ENCODE data around the gene ZNF426.
"Not testable (repeated sequence)": the region's sequence is repeated elsewhere in the genome, so short reads cannot be mapped to it uniquely, and the experiment has no call there.

Gene ZNF426

DNA sequence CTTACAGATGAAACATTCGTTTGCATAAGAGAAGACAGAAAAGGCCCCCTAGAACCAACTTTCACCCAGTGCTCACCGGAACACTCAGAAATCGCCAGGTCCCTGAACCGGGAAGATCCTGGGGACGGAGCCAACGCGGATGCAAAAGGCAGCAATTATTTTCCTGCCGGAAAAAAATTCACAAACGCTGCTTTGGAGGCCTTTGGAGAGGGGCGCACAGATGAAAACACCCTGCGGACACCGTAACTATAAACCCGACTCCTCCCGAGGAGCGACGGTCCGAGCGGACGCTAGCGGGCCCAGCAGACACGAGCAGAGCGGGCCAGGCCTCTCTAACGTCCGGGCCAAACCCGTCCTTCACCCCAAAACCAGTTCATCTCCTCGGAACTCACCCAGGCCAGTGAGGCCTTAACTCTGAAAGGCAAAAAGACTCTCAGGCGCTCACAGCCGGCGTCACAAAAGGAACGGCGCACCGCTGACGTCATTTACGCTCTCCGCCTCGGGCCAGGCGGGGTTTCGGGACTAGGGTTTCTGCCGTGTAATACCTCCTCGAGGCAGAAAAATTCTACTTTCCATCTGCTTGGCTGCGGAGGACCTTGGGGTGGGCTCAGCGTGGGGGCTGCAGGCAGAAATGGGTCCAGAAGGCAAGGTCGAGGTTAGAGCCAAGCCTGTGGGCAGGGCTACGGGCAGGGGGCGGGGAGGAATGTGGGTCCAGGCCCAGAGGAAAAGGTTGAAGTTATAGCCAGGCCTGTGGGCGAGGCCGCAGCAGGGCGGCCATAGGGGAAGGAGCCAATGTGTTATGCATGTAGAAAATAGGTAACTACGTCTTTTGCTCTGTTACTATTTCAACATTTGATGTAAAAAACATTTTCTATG lies at the start of gene ZNF426:
TSS of gene ZNF426 (minus strand) at position 463 of the 876 bp plus-strand sequence. CDS start 2,413 bp downstream, outside the sequence.
- peak; percentile 71 for DNase-seq (ENCODE audit: low read depth)

DNA sequence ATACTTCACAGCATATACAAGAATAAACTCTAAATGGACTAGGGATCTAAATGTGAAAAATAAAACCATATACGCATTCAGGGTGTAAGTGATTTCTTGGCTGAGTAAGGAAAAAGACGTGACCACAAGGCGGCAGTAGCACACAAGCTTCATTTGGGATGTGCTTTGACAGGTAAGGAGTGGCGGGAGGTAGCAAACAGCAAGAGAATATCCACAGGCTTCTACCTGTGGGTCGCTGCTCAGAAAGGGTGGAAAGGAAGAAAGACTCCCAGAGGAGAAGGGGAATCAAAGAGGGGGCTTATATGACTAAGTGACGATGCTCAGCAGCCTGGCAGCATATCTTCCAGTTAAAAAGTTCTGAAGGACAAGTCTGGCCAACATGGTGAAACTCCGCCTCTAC lies 48.3 kb upstream of the ZNF426 start:
- peak; percentile 66 for DNase-seq (ENCODE audit: low read depth)

DNA sequence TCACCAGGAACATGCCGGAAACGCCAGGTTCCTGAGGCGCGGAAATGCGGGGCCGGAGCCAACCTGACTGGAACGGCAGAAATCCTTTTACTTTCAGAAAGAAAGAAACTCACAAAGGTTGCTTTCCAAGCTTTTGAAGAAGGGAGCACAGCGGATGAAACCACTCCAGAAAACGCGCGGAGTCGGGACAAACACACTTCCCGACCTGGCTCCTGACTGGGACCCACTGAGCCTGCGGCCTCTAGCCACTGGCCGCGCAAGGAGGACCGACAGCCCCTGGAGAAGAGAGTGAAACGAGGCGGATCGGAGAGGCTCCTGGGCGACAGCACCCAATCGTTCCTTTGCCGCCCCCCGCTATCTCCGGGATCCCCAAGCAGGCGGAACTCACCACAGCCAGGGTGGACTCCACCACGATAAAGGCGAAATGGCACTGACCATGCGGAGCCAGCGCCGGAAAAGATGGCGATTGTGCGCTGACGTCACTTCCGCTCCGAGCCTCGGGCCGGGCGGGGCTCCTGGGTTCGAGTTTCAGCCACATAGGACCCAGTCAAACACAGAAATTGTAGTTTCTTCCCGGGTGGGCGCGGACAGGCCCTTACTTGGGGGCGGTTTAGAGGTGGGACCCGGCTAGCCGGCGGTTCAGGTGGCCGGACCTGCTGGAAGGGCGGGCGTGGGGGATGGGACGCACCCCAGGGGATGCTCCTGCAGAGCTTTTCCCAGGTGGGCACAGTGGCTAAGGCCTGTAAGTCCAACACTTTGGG lies 45.8 kb upstream of the ZNF426 start, which contains the start of gene ZNF121:
TSS of gene ZNF121 (minus strand) at position 432 of the 761 bp plus-strand sequence. CDS start 16,407 bp downstream, outside the sequence.
- peak; percentile 70 for DNase-seq (ENCODE audit: low read depth)

DNA sequence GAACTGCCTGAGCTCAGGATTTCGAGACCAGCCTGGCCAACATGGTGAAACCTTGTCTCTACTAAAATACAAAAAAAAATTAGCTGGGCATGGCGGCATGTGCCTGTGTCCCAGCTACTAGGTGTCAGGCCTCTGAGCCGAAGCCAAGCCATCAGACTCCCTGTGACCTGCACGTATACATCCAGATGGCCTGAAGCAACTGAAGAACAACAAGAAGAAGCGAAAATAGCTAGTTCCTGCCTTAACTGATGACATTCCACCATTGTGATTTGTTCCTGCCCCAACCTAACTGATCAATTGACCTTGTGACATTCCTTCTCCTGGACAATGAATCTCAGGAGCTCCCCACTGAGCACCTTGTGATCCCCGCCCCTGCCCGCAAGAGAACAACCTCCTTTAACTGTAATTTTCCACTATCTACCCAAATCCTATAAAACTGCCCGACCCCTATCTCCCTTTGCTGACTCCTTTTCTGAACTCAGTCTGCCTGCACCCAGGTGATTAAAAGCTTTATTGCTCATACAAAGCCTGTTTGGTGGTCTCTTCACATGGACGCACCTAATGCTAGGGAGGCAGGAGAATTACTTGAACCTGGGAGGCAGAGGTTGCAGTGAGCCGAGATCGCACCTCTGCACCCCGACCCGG lies 43.8 kb upstream of the ZNF426 start:
- not testable (repeated sequence) for DNase-seq (ENCODE audit: low read depth)

- no peak for DNase-seq (ENCODE audit: low read depth)
These were observed 42.3 kb upstream of the ZNF426 start for GRCh38 chr19:9580728-9581127.

- no peak for DNase-seq (ENCODE audit: low read depth)
These were observed 31.8 kb upstream of the ZNF426 start for GRCh38 chr19:9570255-9570654.

GRCh38 chr19:9566729-9567128 lies 28.3 kb upstream of the ZNF426 start:
- no peak for DNase-seq (ENCODE audit: low read depth)

DNA sequence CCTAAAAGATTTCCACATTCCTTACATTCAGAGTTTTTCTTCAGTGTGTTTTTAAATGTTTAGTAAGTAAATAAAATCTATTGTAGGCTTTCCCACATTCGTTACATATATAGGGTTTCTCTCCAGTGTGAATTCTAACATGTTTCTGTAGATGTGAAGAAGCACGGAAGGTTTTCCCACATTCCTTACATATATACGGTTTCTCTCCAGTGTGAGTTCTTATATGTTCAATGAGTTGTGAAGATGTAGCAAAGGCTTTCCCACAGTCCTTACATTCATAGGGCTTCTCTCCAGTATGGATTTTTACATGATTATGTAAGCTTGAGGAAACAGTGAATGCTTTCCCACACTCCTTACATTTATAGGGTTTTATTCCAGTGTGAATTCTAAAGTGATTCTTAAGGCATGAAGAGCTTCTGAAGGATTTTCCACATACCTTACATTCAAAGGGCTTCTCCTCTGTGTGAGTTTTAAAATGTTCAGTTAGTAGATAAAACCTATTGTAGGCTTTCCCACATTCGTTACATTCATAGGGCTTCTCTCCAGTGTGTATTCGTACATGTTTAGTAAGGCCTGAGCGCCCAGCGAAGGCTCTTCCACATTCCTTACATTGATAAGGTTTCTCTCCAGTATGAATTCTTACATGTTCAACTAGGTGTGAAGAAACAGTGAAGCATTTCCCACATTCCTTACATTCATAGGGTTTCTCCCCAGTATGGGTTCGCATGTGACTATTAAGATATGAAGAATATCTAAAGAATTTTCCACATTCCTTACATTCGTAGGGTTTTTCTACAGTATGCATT lies 27.7 kb upstream of the ZNF426 start:
- DNase-seq (ENCODE audit: low read depth) = no peak

DNA sequence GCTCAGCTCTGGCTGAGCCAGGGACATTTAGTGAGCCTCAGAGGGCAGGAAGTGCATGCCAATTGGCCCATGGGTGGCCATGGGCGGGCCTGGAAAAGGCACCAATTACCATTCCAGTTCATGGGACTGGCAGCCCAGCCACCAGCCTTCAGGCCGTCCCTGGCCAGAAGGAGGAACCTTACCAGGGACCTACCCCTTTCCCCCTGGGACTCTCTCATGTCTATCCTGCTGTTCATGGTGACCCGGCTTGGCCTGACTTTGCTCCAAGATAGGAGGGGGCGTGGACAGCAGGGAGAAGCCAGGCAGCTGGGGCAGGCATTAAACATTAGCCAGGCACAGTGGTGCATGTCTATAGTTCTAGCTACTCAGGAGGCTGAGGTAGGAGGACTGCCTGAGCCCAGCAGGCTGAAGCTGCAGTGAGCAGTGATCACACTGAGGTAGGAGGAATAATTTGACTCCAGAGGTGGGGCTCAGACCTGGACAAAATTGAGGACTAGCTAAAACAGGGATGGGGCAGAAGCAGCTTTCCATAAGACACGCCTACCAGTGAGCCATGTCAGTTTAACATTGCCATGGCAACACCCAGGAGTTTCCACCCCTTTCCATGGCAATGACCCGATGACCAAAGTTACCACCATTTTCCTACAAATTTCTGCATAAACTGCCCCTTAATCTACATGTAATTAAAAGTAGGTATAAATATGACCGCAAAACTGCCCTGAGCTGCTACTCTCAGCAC lies 14.3 kb upstream of the ZNF426 start:
- no peak for DNase-seq (ENCODE audit: low read depth)

- DNase-seq (ENCODE audit: low read depth) = no peak
These were observed 9.4 kb upstream of the ZNF426 start for GRCh38 chr19:9547870-9548269.

DNA sequence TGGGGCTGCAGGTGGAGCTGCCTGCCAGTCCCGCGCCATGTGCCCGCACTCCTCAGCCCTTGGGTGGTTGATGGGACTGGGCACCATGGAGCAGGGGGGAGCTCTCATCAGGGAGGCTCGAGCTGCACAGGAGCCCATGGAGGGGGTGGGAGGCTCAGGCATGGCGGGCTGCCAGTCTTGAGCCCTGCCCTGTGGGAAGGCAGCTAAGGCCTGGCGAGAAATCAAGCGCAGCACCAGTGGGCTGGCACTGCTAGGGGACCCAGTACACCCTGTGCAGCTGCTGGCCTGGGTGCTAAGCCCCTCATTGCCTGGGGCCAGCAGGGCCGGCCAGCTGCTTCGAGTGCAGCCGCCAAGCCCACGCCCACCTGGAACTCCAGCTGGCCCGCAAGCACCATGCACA lies 2.8 kb upstream of the ZNF426 start:
- not testable (repeated sequence) for DNase-seq (ENCODE audit: low read depth)

GRCh38 chr19:9539921-9540320 lies 1.5 kb upstream of the ZNF426 start:
- DNase-seq (ENCODE audit: low read depth) = not testable (repeated sequence)

DNA sequence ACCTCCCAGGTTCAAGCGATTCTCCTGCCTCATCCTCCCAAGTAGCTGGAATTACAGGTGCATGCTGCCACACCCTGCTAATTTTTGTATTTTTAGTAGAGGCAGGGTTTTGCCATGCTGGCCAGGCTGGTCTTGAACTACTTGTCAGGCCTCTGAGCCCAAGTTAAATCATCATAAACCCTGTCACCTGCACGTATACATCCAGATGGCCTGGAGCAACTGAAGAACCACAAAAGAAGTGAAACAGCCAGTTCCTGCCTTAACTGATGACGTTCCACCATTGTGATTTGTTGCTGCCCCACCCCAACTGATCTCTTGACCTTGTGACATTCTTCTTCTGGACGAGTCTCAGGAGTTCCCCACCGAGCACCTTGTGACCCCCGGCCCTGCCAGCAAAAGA lies 756 bp upstream of the ZNF426 start:
- not testable (repeated sequence) for DNase-seq (ENCODE audit: low read depth)

DNA sequence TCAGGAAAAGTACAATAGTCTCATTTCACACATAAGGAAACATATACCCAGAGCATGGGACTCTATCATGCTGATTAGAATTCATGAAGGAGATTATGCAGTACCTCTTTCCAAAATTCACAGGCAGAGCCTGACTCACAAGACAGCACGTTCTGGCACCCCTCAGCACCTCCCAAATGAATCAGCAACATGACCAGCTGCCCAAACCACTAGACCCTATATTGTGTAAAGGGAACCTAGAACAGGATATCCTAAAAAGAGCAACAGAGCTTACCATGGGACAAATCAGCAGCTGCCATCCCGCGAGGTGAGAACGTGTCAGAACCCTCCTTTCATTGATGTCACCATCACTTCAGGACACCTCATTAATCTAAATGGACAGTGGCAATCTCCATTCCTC lies 2.5 kb downstream of the ZNF426 start:
- no peak for DNase-seq (ENCODE audit: low read depth)

DNA sequence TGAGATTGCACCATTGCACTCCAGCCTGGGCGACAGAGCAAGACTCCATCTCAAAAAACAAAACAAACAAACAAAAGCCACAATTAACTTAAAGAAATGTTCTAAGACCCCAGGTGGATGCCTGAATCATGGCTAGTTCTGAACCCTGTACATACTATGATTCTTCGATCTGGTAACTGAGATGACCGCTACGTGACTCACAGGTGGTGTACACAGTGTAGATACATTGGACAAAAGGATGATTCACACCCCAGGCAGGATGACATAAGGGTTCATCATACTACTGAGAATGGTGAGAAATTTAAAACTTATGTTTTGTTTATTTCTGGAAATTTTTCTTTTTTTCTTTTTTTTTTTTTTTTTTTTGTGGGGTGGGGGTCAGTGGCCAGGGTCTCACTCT lies 6.5 kb downstream of the ZNF426 start:
- DNase-seq (ENCODE audit: low read depth) = no peak

GRCh38 chr19:9528757-9529336 lies 9.6 kb downstream of the ZNF426 start:
- DNase-seq (ENCODE audit: low read depth) = no peak

GRCh38 chr19:9523885-9524474 lies 14.5 kb downstream of the ZNF426 start:
- no peak for DNase-seq (ENCODE audit: low read depth)

- DNase-seq (ENCODE audit: low read depth) = no peak
These were observed 31.2 kb downstream of the ZNF426 start for GRCh38 chr19:9507285-9507684.

- DNase-seq (ENCODE audit: low read depth) = no peak
These were observed 37.6 kb downstream of the ZNF426 start for GRCh38 chr19:9500796-9501195.
